ENCODE data around the gene EN2. TPM values are rescaled to one million over a fixed set of nuclear protein-coding genes. Genes with fewer than 3 reads are reported as not detected.
"Not testable (repeated sequence)": the region's sequence is repeated elsewhere in the genome, so short reads cannot be mapped to it uniquely, and the experiment has no call there.

EN2 gene
- total RNA-seq, 1 donor from 2014 or later, result not detected

GRCh38 chr7:155424301-155425010 is 33.5 kb upstream of the EN2 start:
- intact Hi-C loops (cut with DNase I), result no loop called here

GRCh38 chr7:155425011-155425340 is 33.0 kb upstream of the EN2 start:
- intact Hi-C loops (cut with DNase I), result no loop called here
- DNase-seq (ENCODE audit: low spot score), result no peak

More at GRCh38 chr7:155424301-155425010, 33.5 kb upstream of the EN2 start:
- no peak for DNase-seq (ENCODE audit: low spot score)

- intact Hi-C loops (cut with DNase I), result no loop called here
- no peak for DNase-seq (ENCODE audit: low spot score)
These were observed 32.0 kb upstream of the EN2 start for GRCh38 chr7:155425887-155426286.

- DNase-seq (ENCODE audit: low spot score), result no peak
- intact Hi-C loops (cut with DNase I), result no loop called here
These were observed 31.2 kb upstream of the EN2 start for GRCh38 chr7:155426543-155427410.

- DNase-seq (ENCODE audit: low spot score), result no peak
- intact Hi-C loops (cut with DNase I), result no loop called here
These were observed 30.4 kb upstream of the EN2 start for GRCh38 chr7:155427411-155428038.

GRCh38 chr7:155428171-155428834 is 29.6 kb upstream of the EN2 start:
- no peak for DNase-seq (ENCODE audit: low spot score)
- intact Hi-C loops (cut with DNase I), result no loop called here

GRCh38 chr7:155429651-155430050 is 28.3 kb upstream of the EN2 start:
- DNase-seq (ENCODE audit: low spot score), result no peak
- intact Hi-C loops (cut with DNase I), result no loop called here

GRCh38 chr7:155430606-155431005 is 27.3 kb upstream of the EN2 start:
- no peak for DNase-seq (ENCODE audit: low spot score)
- intact Hi-C loops (cut with DNase I), result no loop called here

GRCh38 chr7:155431231-155431630 is 26.7 kb upstream of the EN2 start:
- DNase-seq (ENCODE audit: low spot score), result no peak
- intact Hi-C loops (cut with DNase I), result no loop called here

GRCh38 chr7:155431711-155432110 is 26.2 kb upstream of the EN2 start:
- intact Hi-C loops (cut with DNase I), result no loop called here
- DNase-seq (ENCODE audit: low spot score), result no peak

GRCh38 chr7:155435110-155435509 is 22.8 kb upstream of the EN2 start:
- no peak for DNase-seq (ENCODE audit: low spot score)
- intact Hi-C loops (cut with DNase I), result no loop called here

- intact Hi-C loops (cut with DNase I), result no loop called here
- no peak for DNase-seq (ENCODE audit: low spot score)
These were observed 20.1 kb upstream of the EN2 start for GRCh38 chr7:155437836-155438235.

GRCh38 chr7:155438777-155439176 is 19.2 kb upstream of the EN2 start:
- intact Hi-C loops (cut with DNase I), result no loop called here
- DNase-seq (ENCODE audit: low spot score), result no peak

- DNase-seq (ENCODE audit: low spot score), result no peak
- intact Hi-C loops (cut with DNase I), result no loop called here
These were observed 18.5 kb upstream of the EN2 start for GRCh38 chr7:155439311-155440017.

GRCh38 chr7:155440018-155440410 is 17.9 kb upstream of the EN2 start:
- DNase-seq (ENCODE audit: low spot score), result no peak
- intact Hi-C loops (cut with DNase I), result no loop called here

- intact Hi-C loops (cut with DNase I), result no loop called here
- no peak for DNase-seq (ENCODE audit: low spot score)
These were observed 16.1 kb upstream of the EN2 start for GRCh38 chr7:155441856-155442255.

GRCh38 chr7:155444746-155445145 is 13.2 kb upstream of the EN2 start:
- intact Hi-C loops (cut with DNase I), result no loop called here
- no peak for DNase-seq (ENCODE audit: low spot score)

- DNase-seq (ENCODE audit: low spot score); intact Hi-C loops (cut with DNase I): not testable (repeated sequence)
These were observed 12.3 kb upstream of the EN2 start for GRCh38 chr7:155445606-155446005.

- no peak for DNase-seq (ENCODE audit: low spot score)
- intact Hi-C loops (cut with DNase I), result no loop called here
These were observed 10.3 kb upstream of the EN2 start for GRCh38 chr7:155447603-155448002.

GRCh38 chr7:155448632-155449007 is 9.3 kb upstream of the EN2 start:
- DNase-seq (ENCODE audit: low spot score), result no peak
- intact Hi-C loops (cut with DNase I), result no loop called here

All from cardiac septum (tissue), 1 donor.